Muscle layer of duodenum (tissue), 2 donors: ENCODE results near the gene PTK7.
A peak's percentile ranks its signal among the peaks of the same experiment; 100 is the strongest.
"Not testable (repeated sequence)": the region's sequence is repeated elsewhere in the genome, so short reads cannot be mapped to it uniquely, and the experiment has no call there.

ENCODE experiments used
- H3K27ac ChIP-seq: one replicate; pipeline ENCODE4 v1.7.0; 2013; ENCODE audit warnings: mild to moderate bottlenecking, low read length
- H3K27me3 ChIP-seq: one replicate; pipeline ENCODE4 v1.7.0; 2013; ENCODE audit warnings: low read depth, mild to moderate bottlenecking, control low read depth, low read length
- H3K36me3 ChIP-seq, 2 donors: one replicate each; pipeline ENCODE4 v1.7.0; 2013; ENCODE audit warnings: low read length in 2 of 2, control low read depth in 1 of 2, mild to moderate bottlenecking in 1 of 2; ENCODE audit not compliant: insufficient read depth in 2 of 2, control insufficient read depth in 1 of 2
- H3K4me1 ChIP-seq, 2 donors: one replicate each; pipeline ENCODE4 v1.7.0; 2013; ENCODE audit warnings: low read length in 2 of 2, mild to moderate bottlenecking in 2 of 2, control low read depth in 1 of 2, moderate library complexity in 1 of 2; ENCODE audit not compliant: insufficient read depth in 2 of 2, control insufficient read depth in 1 of 2
- H3K4me3 ChIP-seq, 2 donors: one replicate each; pipeline ENCODE4 v1.7.0; 2013; ENCODE audit warnings: low read length in 2 of 2, low read depth in 1 of 2, mild to moderate bottlenecking in 1 of 2
- H3K9me3 ChIP-seq, 2 donors: one replicate each; pipeline ENCODE4 v1.7.0; 2013; ENCODE audit warnings: low read length in 2 of 2, control low read depth in 1 of 2, mild to moderate bottlenecking in 1 of 2; ENCODE audit not compliant: control insufficient read depth in 1 of 2
- donor health status: healthy.

Gene PTK7

DNA sequence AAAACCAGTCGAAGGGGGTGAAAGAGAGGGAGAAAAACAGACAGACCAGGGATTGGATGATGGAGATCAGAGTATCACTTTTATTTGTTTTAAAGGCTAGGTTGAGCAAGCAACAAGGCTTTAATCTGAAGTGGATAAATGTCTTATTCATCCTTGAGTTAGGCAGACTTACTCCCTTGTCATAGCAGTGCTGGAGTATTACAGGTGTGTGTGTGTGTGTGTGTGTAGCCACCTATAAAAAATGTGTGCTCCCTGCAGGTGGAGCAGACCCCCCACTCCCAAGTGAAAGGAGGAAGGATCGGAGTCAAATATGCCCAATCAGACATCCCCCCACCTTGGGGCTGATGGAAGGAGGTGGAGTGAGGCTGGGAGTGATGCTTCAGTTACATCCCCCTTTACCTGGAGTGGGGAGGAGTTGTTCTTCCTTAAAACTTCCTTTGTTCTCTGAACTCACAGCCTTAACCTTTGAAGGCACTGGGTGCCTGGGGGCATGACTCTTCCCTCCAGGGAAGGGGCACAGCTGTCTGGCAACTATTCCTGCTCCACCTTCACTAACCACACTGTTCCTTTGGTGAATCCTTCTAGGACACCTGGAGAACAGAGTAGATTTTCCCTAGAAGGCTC is 27.3 kb downstream of the PTK7 start:
- Histone ChIP-seq H3K36me3 (no peaks in the 10 kb centered on the region), H3K4me3 (no peak overlapping the region), H3K27me3 (no peaks in the 10 kb centered on the region), H3K4me1 (no peaks in the 10 kb centered on the region), H3K9me3 (no peaks in the 10 kb centered on the region), H3K27ac (no peak overlapping the region)

GRCh38 chr6:43105538-43106222 is 29.6 kb downstream of the PTK7 start:
- Histone ChIP-seq H3K27ac (no peak overlapping the region), H3K4me1 (no peaks in the 10 kb centered on the region), H3K9me3 (no peaks in the 10 kb centered on the region), H3K36me3 (no peaks in the 10 kb centered on the region), H3K27me3 (no peaks in the 10 kb centered on the region), H3K4me3 (no peak overlapping the region)

GRCh38 chr6:43107344-43108062 is 31.4 kb downstream of the PTK7 start:
- Histone ChIP-seq H3K27ac (no peak overlapping the region), H3K9me3 (no peaks in the 10 kb centered on the region), H3K27me3 (no peaks in the 10 kb centered on the region), H3K4me1 (no peaks in the 10 kb centered on the region), H3K36me3 (no peaks in the 10 kb centered on the region), H3K4me3 (no peak overlapping the region)

- H3K4me1 ChIP-seq = no peaks in the 10 kb centered on the region
- H3K27me3 ChIP-seq = no peaks in the 10 kb centered on the region
- H3K27ac ChIP-seq = peak overlapping the region; percentile 16
- H3K9me3 ChIP-seq = no peaks in the 10 kb centered on the region
- H3K36me3 ChIP-seq = no peaks in the 10 kb centered on the region
- no peak overlapping the region for H3K4me3 ChIP-seq
These were observed 37.5 kb downstream of the PTK7 start for GRCh38 chr6:43113431-43114260.

- no peaks in the 10 kb centered on the region for H3K4me1 ChIP-seq
These were observed 39.3 kb downstream of the PTK7 start for GRCh38 chr6:43115365-43115764.

GRCh38 chr6:43117466-43117865 is 41.4 kb downstream of the PTK7 start:
- not testable (repeated sequence) for H3K9me3 ChIP-seq, H3K36me3 ChIP-seq, H3K4me1 ChIP-seq, H3K4me3 ChIP-seq, H3K27ac ChIP-seq, H3K27me3 ChIP-seq

More at GRCh38 chr6:43115365-43115764, 39.3 kb downstream of the PTK7 start:
- no peak overlapping the region for H3K27ac ChIP-seq
- H3K4me3 ChIP-seq = no peak overlapping the region
- no peaks in the 10 kb centered on the region for H3K36me3 ChIP-seq
- H3K27me3 ChIP-seq = no peaks in the 10 kb centered on the region
- H3K9me3 ChIP-seq = no peaks in the 10 kb centered on the region

GRCh38 chr6:43119482-43119881 is 43.4 kb downstream of the PTK7 start:
- Histone ChIP-seq H3K9me3 (no peaks in the 10 kb centered on the region), H3K27ac (no peak overlapping the region), H3K4me3 (no peak overlapping the region), H3K4me1 (peaks cover 0 to 8% of the 10 kb centered on the region in 2 donors), H3K27me3 (no peaks in the 10 kb centered on the region), H3K36me3 (no peaks in the 10 kb centered on the region)

- Histone ChIP-seq H3K4me3 (no peak overlapping the region), H3K36me3 (no peaks in the 10 kb centered on the region), H3K27ac (peak overlapping the region; percentile 54), H3K4me1 (peaks cover 0 to 8% of the 10 kb centered on the region in 2 donors), H3K27me3 (no peaks in the 10 kb centered on the region), H3K9me3 (no peaks in the 10 kb centered on the region)
These were observed 44.1 kb downstream of the PTK7 start for GRCh38 chr6:43120101-43120763.

- Histone ChIP-seq H3K4me3 (no peak overlapping the region), H3K9me3 (no peaks in the 10 kb centered on the region), H3K27ac (peak overlapping the region; percentile 54), H3K4me1 (peaks cover 0 to 8% of the 10 kb centered on the region in 2 donors), H3K27me3 (no peaks in the 10 kb centered on the region), H3K36me3 (no peaks in the 10 kb centered on the region)
These were observed 45.1 kb downstream of the PTK7 start for GRCh38 chr6:43120944-43121913.

GRCh38 chr6:43122146-43122545 is 46.0 kb downstream of the PTK7 start:
- H3K4me3 ChIP-seq = no peak overlapping the region
- H3K4me1 ChIP-seq = peaks cover 0 to 8% of the 10 kb centered on the region in 2 donors
- no peak overlapping the region for H3K27ac ChIP-seq

More at GRCh38 chr6:43122146-43122545, 46.0 kb downstream of the PTK7 start:
- H3K9me3 ChIP-seq = no peaks in the 10 kb centered on the region
- H3K36me3 ChIP-seq = no peaks in the 10 kb centered on the region
- H3K27me3 ChIP-seq = no peaks in the 10 kb centered on the region
